ENCODE results near the gene LRRC75A. TPM values are rescaled to one million over a fixed set of nuclear protein-coding genes. Genes with fewer than 3 reads are reported as not detected.
A peak's percentile ranks its signal among the peaks of the same experiment; 100 is the strongest.

Gene LRRC75A
- total RNA-seq, 1 donor from 2014 or later: 7.3 TPM

GRCh38 chr17:16425698-16426659 lies 66.0 kb downstream of the LRRC75A start:
- H3K27ac Mint-ChIP-seq (ENCODE audit: unreplicated experiment): peak overlapping the region; percentile 55
- no peaks in the 10 kb centered on the region for H3K4me1 Mint-ChIP-seq (ENCODE audit: low read depth, unreplicated experiment)
- H3K36me3 Mint-ChIP-seq (ENCODE audit: unreplicated experiment): no peaks in the 10 kb centered on the region
- H3K27me3 Mint-ChIP-seq (ENCODE audit: unreplicated experiment): peaks cover 4% of the 10 kb centered on the region
- no peak overlapping the region for H3K4me3 Mint-ChIP-seq (ENCODE audit: unreplicated experiment)
- DNase-seq: no peak
- H3K9me3 Mint-ChIP-seq (ENCODE audit: unreplicated experiment): no peaks in the 10 kb centered on the region
- TF ChIP-seq CTCF (IDR thresholded peaks at IDR 0.05; ENCODE audit: partially characterized antibody, unreplicated experiment): no peak

GRCh38 chr17:16425202-16425601 lies 66.8 kb downstream of the LRRC75A start:
- no peaks in the 10 kb centered on the region for H3K4me1 Mint-ChIP-seq (ENCODE audit: low read depth, unreplicated experiment)
- H3K36me3 Mint-ChIP-seq (ENCODE audit: unreplicated experiment): no peaks in the 10 kb centered on the region
- no peak overlapping the region for H3K4me3 Mint-ChIP-seq (ENCODE audit: unreplicated experiment)
- H3K9me3 Mint-ChIP-seq (ENCODE audit: unreplicated experiment): no peaks in the 10 kb centered on the region
- TF ChIP-seq CTCF (IDR thresholded peaks at IDR 0.05; ENCODE audit: partially characterized antibody, unreplicated experiment): no peak
- no peak for DNase-seq
- H3K27me3 Mint-ChIP-seq (ENCODE audit: unreplicated experiment): peaks cover 7% of the 10 kb centered on the region
- H3K27ac Mint-ChIP-seq (ENCODE audit: unreplicated experiment): no peak overlapping the region

- no peak overlapping the region for H3K4me3 Mint-ChIP-seq (ENCODE audit: unreplicated experiment)
- DNase-seq: no peak
- H3K27me3 Mint-ChIP-seq (ENCODE audit: unreplicated experiment): peaks cover 6% of the 10 kb centered on the region
- H3K36me3 Mint-ChIP-seq (ENCODE audit: unreplicated experiment): peaks cover 4% of the 10 kb centered on the region
- peaks cover 2% of the 10 kb centered on the region for H3K9me3 Mint-ChIP-seq (ENCODE audit: unreplicated experiment)
- no peak overlapping the region for H3K27ac Mint-ChIP-seq (ENCODE audit: unreplicated experiment)
- no peak for TF ChIP-seq CTCF (IDR thresholded peaks at IDR 0.05; ENCODE audit: partially characterized antibody, unreplicated experiment)
- peaks cover 5% of the 10 kb centered on the region for H3K4me1 Mint-ChIP-seq (ENCODE audit: low read depth, unreplicated experiment)
Measured at GRCh38 chr17:16423226-16423872, 68.6 kb downstream of the LRRC75A start.

- Mint-ChIP-seq H3K9me3 (ENCODE audit: unreplicated experiment) (peaks cover 2% of the 10 kb centered on the region), H3K4me1 (ENCODE audit: low read depth, unreplicated experiment) (peaks cover 5% of the 10 kb centered on the region), H3K4me3 (ENCODE audit: unreplicated experiment) (no peak overlapping the region), H3K27me3 (ENCODE audit: unreplicated experiment) (peaks cover 6% of the 10 kb centered on the region), H3K27ac (ENCODE audit: unreplicated experiment) (no peak overlapping the region), H3K36me3 (ENCODE audit: unreplicated experiment) (peaks cover 4% of the 10 kb centered on the region)
- TF ChIP-seq CTCF (IDR thresholded peaks at IDR 0.05; ENCODE audit: partially characterized antibody, unreplicated experiment): no peak
- DNase-seq: no peak
Measured at GRCh38 chr17:16422416-16422815, 69.6 kb downstream of the LRRC75A start.

GRCh38 chr17:16419929-16420271 lies 72.1 kb downstream of the LRRC75A start:
- H3K27ac Mint-ChIP-seq (ENCODE audit: unreplicated experiment): no peak overlapping the region
- H3K4me3 Mint-ChIP-seq (ENCODE audit: unreplicated experiment): no peak overlapping the region
- peaks cover 4% of the 10 kb centered on the region for H3K36me3 Mint-ChIP-seq (ENCODE audit: unreplicated experiment)
- peaks cover 2% of the 10 kb centered on the region for H3K9me3 Mint-ChIP-seq (ENCODE audit: unreplicated experiment)
- TF ChIP-seq CTCF (IDR thresholded peaks at IDR 0.05; ENCODE audit: partially characterized antibody, unreplicated experiment): no peak
- peaks cover 3% of the 10 kb centered on the region for H3K27me3 Mint-ChIP-seq (ENCODE audit: unreplicated experiment)
- no peak for DNase-seq
- peaks cover 11% of the 10 kb centered on the region for H3K4me1 Mint-ChIP-seq (ENCODE audit: low read depth, unreplicated experiment)
